ENCODE data around the gene SPEF2. TPM values are rescaled to one million over a fixed set of nuclear protein-coding genes. Genes with fewer than 3 reads are reported as not detected.
"Not testable (repeated sequence)": the region's sequence is repeated elsewhere in the genome, so short reads cannot be mapped to it uniquely, and the experiment has no call there.

SPEF2 gene
- total RNA-seq, 4 donors from 2014 or later: 1.7 to 10.0 (median 2.2) TPM

DNA sequence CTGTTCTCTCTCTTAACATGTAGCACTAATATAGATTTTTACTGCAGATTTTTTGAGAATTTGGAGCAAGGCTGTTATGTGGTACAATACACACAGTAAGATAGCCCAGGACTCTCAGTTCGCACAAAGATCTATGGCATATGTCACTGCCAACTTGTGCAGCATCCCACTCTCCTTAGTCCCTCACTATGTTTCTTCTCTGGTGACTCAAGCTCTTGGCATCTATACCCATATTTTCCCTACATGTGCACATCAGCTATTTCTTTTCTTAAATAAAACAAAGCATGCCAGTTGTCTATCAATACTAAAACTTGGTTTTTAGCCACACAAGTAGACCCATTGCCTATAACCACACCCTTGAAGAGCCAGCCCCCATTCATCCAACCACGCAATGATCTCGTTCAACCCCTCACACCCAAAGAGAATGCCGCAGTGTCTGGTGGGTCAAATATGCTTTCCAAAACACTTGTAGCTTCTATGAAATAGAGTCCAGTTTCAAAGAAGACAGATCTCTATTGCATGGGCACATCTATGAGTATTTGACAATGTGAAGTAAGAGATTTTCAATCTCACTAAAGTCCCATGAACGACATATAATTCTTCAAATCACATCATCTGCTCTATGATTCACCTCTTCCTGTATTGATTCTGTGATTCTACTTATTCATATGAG is 220.8 kb downstream of the SPEF2 start:
- WGBS: 89% methylated on average over 5 of the region's 5 CpGs
- H3K9me3 ChIP-seq: no peaks in the 10 kb centered on the region
- no peaks in the 10 kb centered on the region for H3K27me3 ChIP-seq
- no peak overlapping the region for H3K27ac ChIP-seq
- H3K4me3 ChIP-seq: no peak overlapping the region
- H3K4me1 ChIP-seq: no peaks in the 10 kb centered on the region
- TF ChIP-seq POLR2A (IDR thresholded peaks at IDR 0.05) (no peak), POLR2AphosphoS5 (IDR thresholded peaks at IDR 0.05) (no peak), CTCF (IDR thresholded peaks at IDR 0.05) (no peak)
- no peak for DNase-seq (ENCODE audit: low spot score in 2 of 2)
- no peaks in the 10 kb centered on the region for H3K36me3 ChIP-seq

DNA sequence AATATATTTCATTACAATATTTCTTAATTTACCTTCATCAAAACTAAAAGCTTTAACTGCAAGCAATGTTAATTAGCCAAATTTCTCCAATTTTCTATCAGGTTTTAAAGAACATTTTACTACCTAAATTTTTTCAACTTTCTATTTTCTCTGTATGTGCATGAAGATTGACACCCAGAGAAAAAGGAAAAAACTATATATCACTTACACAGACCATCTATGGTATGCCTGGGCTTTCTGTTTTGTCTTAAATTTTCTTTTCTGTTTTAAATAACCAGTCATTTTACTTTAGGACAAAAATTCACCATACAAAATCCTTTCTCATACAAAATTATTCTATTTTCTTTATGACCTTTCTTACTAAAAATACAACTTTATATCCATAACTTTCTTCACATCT is 225.2 kb downstream of the SPEF2 start:
- Histone ChIP-seq H3K27me3 (no peaks in the 10 kb centered on the region), H3K27ac (no peak overlapping the region), H3K4me3 (no peak overlapping the region), H3K36me3 (no peaks in the 10 kb centered on the region), H3K9me3 (no peaks in the 10 kb centered on the region), H3K4me1 (no peaks in the 10 kb centered on the region)
- TF ChIP-seq CTCF (IDR thresholded peaks at IDR 0.05) (no peak), EP300 (IDR thresholded peaks at IDR 0.05) (no peak), POLR2AphosphoS5 (IDR thresholded peaks at IDR 0.05) (no peak), POLR2A (IDR thresholded peaks at IDR 0.05) (no peak)
- DNase-seq (ENCODE audit: low spot score in 2 of 2): no peak

GRCh38 chr5:35845508-35845907 is 227.8 kb downstream of the SPEF2 start:
- not testable (repeated sequence) for DNase-seq (ENCODE audit: low spot score in 2 of 2); H3K9me3 ChIP-seq; H3K4me1 ChIP-seq; H3K4me3 ChIP-seq; H3K27ac ChIP-seq; H3K36me3 ChIP-seq; H3K27me3 ChIP-seq
- 95% methylated on average over 2 of the region's 2 CpGs for WGBS

DNA sequence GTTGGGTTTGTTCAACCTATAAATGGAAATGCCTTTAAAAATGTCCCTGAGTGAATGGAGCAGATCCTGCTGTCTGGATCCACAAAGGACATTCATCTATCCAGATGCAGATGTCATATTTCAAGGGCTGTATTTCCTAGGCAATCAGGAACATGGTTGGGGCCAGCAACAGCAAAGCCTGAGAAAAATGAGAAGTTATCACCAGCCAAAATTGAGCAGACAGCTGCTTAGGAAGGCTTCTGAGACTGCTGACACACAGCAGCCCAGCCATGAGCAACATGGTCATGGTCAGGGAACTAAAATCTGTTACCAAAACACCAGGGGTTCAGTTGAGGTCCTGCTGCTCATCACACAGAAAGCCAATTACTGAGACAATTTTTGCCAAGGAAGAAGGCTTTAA is 229.8 kb downstream of the SPEF2 start:
- Histone ChIP-seq H3K27ac (no peak overlapping the region), H3K36me3 (no peaks in the 10 kb centered on the region), H3K9me3 (no peaks in the 10 kb centered on the region), H3K4me3 (no peak overlapping the region), H3K27me3 (no peaks in the 10 kb centered on the region), H3K4me1 (peaks cover 12% of the 10 kb centered on the region)
- no peak for DNase-seq (ENCODE audit: low spot score in 2 of 2)
- TF ChIP-seq EP300 (IDR thresholded peaks at IDR 0.05) (no peak), CTCF (IDR thresholded peaks at IDR 0.05) (no peak), POLR2A (IDR thresholded peaks at IDR 0.05) (no peak)

DNA sequence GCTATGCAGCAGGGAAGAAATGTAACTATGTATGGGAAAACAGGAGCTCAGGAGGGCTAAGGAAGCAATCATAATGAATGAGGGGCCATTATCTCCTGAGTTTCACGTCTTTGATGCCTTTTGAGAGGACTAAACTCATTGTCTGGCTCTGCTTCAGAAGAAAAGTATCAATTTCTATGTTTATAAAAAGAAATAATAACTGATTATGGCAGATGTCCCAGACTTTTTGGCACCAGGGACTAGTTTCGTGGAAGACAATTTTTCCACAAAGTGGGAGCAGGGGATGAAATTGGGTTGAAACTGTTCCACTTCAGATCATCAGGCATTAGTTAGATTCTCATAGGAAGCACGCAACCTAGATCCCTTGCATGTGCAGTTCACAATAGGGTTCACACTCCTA is 230.3 kb downstream of the SPEF2 start:
- 58% methylated on average over 3 of the region's 3 CpGs for WGBS
- no peak overlapping the region for H3K27ac ChIP-seq
- no peaks in the 10 kb centered on the region for H3K27me3 ChIP-seq
- H3K9me3 ChIP-seq: no peaks in the 10 kb centered on the region
- H3K4me1 ChIP-seq: peaks cover 14% of the 10 kb centered on the region
- H3K4me3 ChIP-seq: no peak overlapping the region
- no peak for TF ChIP-seq POLR2A (IDR thresholded peaks at IDR 0.05)
- TF ChIP-seq POLR2AphosphoS5 (IDR thresholded peaks at IDR 0.05): no peak
- TF ChIP-seq EP300 (IDR thresholded peaks at IDR 0.05): no peak
- no peak for TF ChIP-seq CTCF (IDR thresholded peaks at IDR 0.05)
- no peak for DNase-seq (ENCODE audit: low spot score in 2 of 2)
- H3K36me3 ChIP-seq: no peaks in the 10 kb centered on the region

DNA sequence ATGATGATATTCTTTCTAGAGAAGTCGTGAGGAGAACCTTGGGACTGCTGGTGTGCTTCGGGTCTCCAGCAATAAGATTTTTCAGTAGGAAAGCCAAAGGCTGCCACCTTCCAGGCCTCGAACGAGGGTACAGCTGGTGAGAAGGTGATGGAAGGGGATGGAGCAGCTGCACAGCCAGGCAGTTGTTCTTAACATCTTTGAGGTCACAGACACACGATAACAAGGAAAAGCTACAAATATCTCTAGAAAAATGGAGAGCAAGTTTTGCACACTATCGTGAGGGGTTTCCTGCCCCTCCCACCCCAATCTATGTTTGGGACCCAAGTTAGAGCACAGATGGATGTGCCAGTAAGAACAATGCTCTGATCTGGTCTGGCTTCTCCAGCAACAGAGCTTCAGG is 232.2 kb downstream of the SPEF2 start:
- TF ChIP-seq POLR2AphosphoS5 (IDR thresholded peaks at IDR 0.05) (no peak), CTCF (IDR thresholded peaks at IDR 0.05) (no peak), POLR2A (IDR thresholded peaks at IDR 0.05) (no peak), EP300 (IDR thresholded peaks at IDR 0.05) (no peak)
- WGBS: 85% methylated on average over 6 of the region's 6 CpGs
- Histone ChIP-seq H3K9me3 (no peaks in the 10 kb centered on the region), H3K4me3 (no peak overlapping the region), H3K36me3 (no peaks in the 10 kb centered on the region), H3K4me1 (peaks cover 20% of the 10 kb centered on the region), H3K27me3 (no peaks in the 10 kb centered on the region), H3K27ac (no peak overlapping the region)
- no peak for DNase-seq (ENCODE audit: low spot score in 2 of 2)

All from suprapubic skin (tissue), 4 donors.